Pancreas (tissue), 10 donors: Measurements from ENCODE around the gene CFAP119. TPM values are rescaled to one million over a fixed set of nuclear protein-coding genes. Genes with fewer than 3 reads are reported as not detected.
A peak's percentile ranks its signal among the peaks of the same experiment; 100 is the strongest.

ENCODE experiments used
- ATAC-seq, 4 donors: fragments of 200-7000 bp; cut with Tn5 transposase; one replicate each; pipeline versions ENCODE4 v1.8.0 to v1.9.1; 2020; ENCODE audit warnings: mild to moderate bottlenecking in 4 of 4, moderate library complexity in 4 of 4
- DNase-seq, 6 donors: peaks; one replicate each; pipeline ENCODE4 v3.0.0-alpha.2; 2020
- FAIRE-seq: peaks from 2 replicates; lab custom pipeline; 2012; peaks lifted over from hg19 to GRCh38; lab: Jason Lieb, UNC
- H3K27ac ChIP-seq, 4 donors: fragments of 200-600 bp; sonication (generic); 1 replicate in 3 of 4; 2 replicates in 1 of 4; pipeline versions ENCODE4 v1.5.0 to v1.8.0; 2020
- H3K27me3 ChIP-seq, 4 donors: fragments of 200-600 bp; one replicate each; pipeline ENCODE4 v1.8.0; 2021
- H3K36me3 ChIP-seq, 3 donors: fragments of 200-600 bp; sonication (generic) in 1 of 3; one replicate each; pipeline versions ENCODE4 v1.5.0 to v1.8.0; 2020 to 2021
- H3K4me1 ChIP-seq, 3 donors: fragments of 200-600 bp; one replicate each; pipeline ENCODE4 v1.8.0; 2021
- H3K4me3 ChIP-seq, 4 donors: fragments of 200-600 bp; sonication (generic) in 2 of 4; one replicate each; pipeline versions ENCODE4 v1.5.0 to v1.8.0; 2020 to 2021
- H3K9me3 ChIP-seq, 4 donors: fragments of 200-600 bp; one replicate each; pipeline ENCODE4 v1.8.0; 2021
- CTCF ChIP-seq, 4 donors: fragments of 200-600 bp; sonication (generic) in 3 of 4; IDR thresholded peaks; one replicate each; pipeline versions ENCODE4 v1.5.0 to v1.8.0; 2021; ENCODE audit warnings: antibody characterized with exemption in 4 of 4
- WGBS, 2 donors: extraction: QIAGEN DNeasy Blood & Tissue Kit; methylation state at CpG; one replicate each; pipeline ENCODE4 v1.1.7; 2013; 5-methylcytosine and 5-hydroxymethylcytosine counted together
- intact Hi-C, 3 donors: fragments of 100-400 bp; cut with DNase I; formaldehyde crosslinking; loops; one replicate each; pipeline versions ENCODE4 v1.11.1 to v1.14.2; 2022
- polyA plus RNA-seq, 2 donors: library from polyadenylated mRNA; stranded (reverse); fragments of 200-250 nt; gene quantifications; one replicate each; pipeline ENCODE4 v1.2.3, GENCODE V29; 2013
- total RNA-seq, 6 donors: library from RNA; stranded (reverse); fragmentation: NEBNext Ultra II Directional in 4 of 6; extraction: Animal tissue kit (Norgen Biotek cat#: 25700) in 4 of 6; gene quantifications; one replicate each; pipeline versions ENCODE4 v1.2.1 to v1.2.4, GENCODE V29; 2021 to 2023
- donor health status: healthy with polysubstance abuse.
- donor health status: DM: no; HTN: no; CAD: no; lungs with moderate emphysema.
- donor health status: DM: no; HTN: no; CAD: no.
- donor health status: control.
- donor health status: control.
- donor health status: Bipolar disorder and iron deficiency.
- donor health status: DM: yes; HTN: yes; CAD: no.
- donor health status: DM: no; HTN: no; CAD: no.
- donor health status: DM: no; HTN: no; CAD: no.
- donor health status: DM: yes; HTN: yes; CAD: no.

Gene CFAP119
- total and polyA plus RNA-seq, 8 donors, result 1.7 to 32.1 (median 3.4) TPM

DNA sequence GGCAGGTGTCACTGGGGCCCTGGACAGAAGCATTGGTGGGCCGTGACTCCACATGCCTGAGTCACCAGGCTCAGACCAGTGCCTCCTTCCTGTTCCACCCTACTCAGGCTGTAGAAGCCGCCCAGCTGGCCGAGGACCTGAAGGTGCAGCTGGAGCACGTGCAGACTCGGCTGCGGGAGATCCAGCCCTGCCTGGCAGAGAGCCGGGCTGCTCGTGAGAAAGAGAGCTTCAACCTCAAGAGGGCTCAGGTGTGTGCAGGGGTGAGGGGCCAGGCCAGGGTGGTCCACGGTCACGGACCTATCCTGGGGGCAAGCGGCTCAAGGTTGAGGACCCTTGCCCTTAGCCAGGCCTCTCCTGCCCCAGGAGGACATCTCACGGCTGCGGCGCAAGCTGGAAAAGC, 9.9 kb upstream of the CFAP119 start:
- Histone ChIP-seq H3K4me1 (peaks cover 0 to 7% (median 5%) of the 10 kb centered on the region in 3 donors), H3K27me3 (no peaks in the 10 kb centered on the region), H3K9me3 (no peaks in the 10 kb centered on the region), H3K4me3 (no peak overlapping the region), H3K36me3 (peaks cover 2 to 57% (median 40%) of the 10 kb centered on the region in 3 donors), H3K27ac (no peak overlapping the region)
- intact Hi-C loops, result no loop called here
- DNase-seq (peak in 3 of 6 donors; percentile 13 to 56 (median 39)), FAIRE-seq (no peak), ATAC-seq (no peak)
- 92 to 93% methylated on average over 14 of the region's 14 CpGs for WGBS, 2 donors
- no peak for TF ChIP-seq CTCF (IDR thresholded peaks at IDR 0.05)

GRCh38 chr16:30769379-30770089, 7.7 kb upstream of the CFAP119 start:
- FAIRE-seq (no peak), ATAC-seq (no peak), DNase-seq (peak in 2 of 6 donors; percentile 24 to 46)
- no peak overlapping the region for H3K27ac ChIP-seq
- TF ChIP-seq CTCF (IDR thresholded peaks at IDR 0.05), result no peak
- H3K4me1 ChIP-seq, result no peaks in the 10 kb centered on the region
- 96 to 97% methylated on average over 17 of the region's 17 CpGs for WGBS, 2 donors
- no peaks in the 10 kb centered on the region for H3K9me3 ChIP-seq
- no peaks in the 10 kb centered on the region for H3K27me3 ChIP-seq
- H3K4me3 ChIP-seq, result no peak overlapping the region
- H3K36me3 ChIP-seq, result peaks cover 18 to 79% (median 60%) of the 10 kb centered on the region in 3 donors
- intact Hi-C loops, result loop anchor here in 1 of 3 donors (10.0 kb wide), 1 partner anchor 105 kb away; no protein-coding TSS in a partner anchor

DNA sequence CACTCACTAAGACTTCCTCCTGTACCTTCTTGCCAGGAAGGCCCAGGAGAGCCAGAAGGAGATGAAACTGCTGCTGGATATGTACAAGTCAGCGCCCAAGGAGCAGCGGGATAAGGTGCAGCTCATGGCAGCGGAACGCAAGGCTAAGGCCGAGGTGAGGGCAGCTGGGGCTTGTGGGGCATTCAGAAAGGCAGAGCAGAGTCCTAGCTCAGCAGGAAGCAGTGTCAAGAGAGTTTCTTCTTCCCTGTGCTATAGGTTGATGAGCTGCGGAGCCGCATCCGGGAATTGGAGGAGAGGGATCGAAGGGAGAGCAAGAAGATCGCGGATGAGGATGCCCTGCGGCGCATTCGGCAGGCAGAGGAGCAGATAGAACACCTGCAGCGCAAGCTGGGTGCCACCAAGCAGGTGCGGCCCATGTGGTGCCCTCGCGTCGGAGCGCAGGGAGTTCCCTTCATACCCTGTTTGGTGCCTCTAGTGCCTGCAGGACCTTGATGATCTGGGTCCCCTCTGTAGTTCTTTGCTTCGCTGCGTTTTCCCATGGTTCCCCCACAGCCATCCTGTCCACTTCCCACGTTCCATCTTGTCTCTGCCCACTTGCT, 6.8 kb upstream of the CFAP119 start:
- no peak for TF ChIP-seq CTCF (IDR thresholded peaks at IDR 0.05)
- Histone ChIP-seq H3K27me3 (no peaks in the 10 kb centered on the region), H3K9me3 (no peaks in the 10 kb centered on the region), H3K27ac (no peak overlapping the region), H3K36me3 (peaks cover 19 to 85% (median 67%) of the 10 kb centered on the region in 3 donors), H3K4me3 (no peak overlapping the region), H3K4me1 (no peaks in the 10 kb centered on the region)
- intact Hi-C loops, result loop anchor here in 1 of 3 donors (10.0 kb wide), 1 partner anchor 106 kb away; no protein-coding TSS in a partner anchor
- DNase-seq (no peak), ATAC-seq (no peak), FAIRE-seq (no peak)
- WGBS, 2 donors, result 95 to 97% methylated on average over 23 of the region's 23 CpGs

DNA sequence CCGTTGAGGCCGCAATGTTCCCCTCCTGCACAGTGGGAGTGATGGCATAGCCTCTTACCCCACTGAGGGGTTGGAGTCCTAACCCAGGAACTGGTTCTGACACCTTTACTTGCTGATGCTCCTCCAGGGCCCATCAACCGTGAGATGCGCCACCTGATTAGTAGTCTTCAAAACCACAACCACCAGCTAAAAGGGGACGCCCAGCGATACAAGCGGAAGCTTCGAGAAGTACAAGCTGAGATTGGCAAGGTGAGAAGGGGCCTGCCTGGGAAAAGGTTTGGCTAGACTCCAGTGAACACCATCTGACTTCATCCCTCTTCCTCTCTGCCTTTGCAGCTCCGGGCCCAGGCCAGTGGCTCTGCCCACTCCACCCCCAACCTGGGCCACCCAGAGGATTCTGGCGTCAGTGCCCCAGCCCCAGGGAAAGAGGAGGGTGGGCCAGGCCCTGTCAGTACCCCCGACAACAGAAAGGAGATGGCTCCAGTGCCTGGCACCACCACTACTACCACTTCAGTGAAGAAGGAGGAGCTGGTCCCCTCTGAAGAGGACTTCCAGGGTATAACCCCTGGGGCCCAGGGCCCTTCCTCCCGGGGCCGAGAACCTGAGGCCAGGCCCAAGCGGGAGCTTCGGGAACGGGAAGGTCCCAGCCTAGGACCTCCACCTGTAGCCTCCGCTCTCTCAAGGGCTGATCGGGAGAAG, 6.1 kb upstream of the CFAP119 start:
- FAIRE-seq, result no peak
- Histone ChIP-seq H3K27ac (no peak overlapping the region), H3K27me3 (no peaks in the 10 kb centered on the region), H3K9me3 (no peaks in the 10 kb centered on the region), H3K4me3 (no peak overlapping the region), H3K4me1 (peaks cover 4 to 6% (median 6%) of the 10 kb centered on the region in 3 donors), H3K36me3 (peaks cover 19 to 85% (median 67%) of the 10 kb centered on the region in 3 donors)
- WGBS, 2 donors, result 92 to 93% methylated on average over 18 of the region's 18 CpGs
- no peak for ATAC-seq
- no peak for TF ChIP-seq CTCF (IDR thresholded peaks at IDR 0.05)
- peak in 1 of 6 donors; percentile 23 for DNase-seq
- intact Hi-C loops, result loop anchor here in 1 of 3 donors (10.0 kb wide), 1 partner anchor 107 kb away; no protein-coding TSS in a partner anchor
